HG02981 (cell line): Measurements from ENCODE around the gene CD86.

Experiments
- ATAC-seq: cut with Tn5 transposase; IDR thresholded peaks from one replicate; pipeline ENCODE4 v1.9.1; 2021; ENCODE audit warnings: mild to moderate bottlenecking, moderate library complexity; ENCODE audit not compliant: unreplicated experiment

Gene CD86

DNA sequence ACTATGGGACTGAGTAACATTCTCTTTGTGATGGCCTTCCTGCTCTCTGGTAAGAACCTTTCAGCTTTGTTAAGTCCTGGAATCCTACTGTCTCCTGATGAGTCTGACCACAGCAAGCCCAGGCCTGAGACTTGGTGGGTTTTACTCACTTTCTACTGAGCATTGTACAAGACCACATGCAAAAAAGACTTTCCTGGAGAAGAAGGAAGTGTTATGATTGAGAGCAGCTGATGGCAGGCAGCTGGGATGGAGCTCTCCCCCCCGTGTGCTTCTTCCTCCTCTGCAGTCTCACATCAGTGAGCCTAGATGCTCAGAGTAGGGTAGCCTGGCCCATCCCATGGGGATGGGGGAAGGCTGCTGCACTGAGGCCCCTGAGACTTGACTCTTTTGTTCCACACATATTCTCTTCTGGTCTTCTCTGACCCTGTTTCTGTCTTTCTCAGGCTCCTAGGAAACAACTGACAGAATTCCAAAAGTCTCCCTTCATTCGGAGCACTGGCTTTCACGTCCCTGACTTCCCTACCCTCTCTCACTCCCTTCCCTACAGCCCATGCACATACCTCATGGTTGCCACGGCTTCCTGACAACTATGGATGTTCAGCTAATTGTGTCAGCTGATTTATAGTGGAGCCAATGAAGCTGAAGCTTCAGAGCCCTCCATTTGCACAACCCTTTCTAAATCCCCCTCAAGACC, 36.6 kb downstream of the CD86 start:
- ATAC-seq: peak; percentile 43

DNA sequence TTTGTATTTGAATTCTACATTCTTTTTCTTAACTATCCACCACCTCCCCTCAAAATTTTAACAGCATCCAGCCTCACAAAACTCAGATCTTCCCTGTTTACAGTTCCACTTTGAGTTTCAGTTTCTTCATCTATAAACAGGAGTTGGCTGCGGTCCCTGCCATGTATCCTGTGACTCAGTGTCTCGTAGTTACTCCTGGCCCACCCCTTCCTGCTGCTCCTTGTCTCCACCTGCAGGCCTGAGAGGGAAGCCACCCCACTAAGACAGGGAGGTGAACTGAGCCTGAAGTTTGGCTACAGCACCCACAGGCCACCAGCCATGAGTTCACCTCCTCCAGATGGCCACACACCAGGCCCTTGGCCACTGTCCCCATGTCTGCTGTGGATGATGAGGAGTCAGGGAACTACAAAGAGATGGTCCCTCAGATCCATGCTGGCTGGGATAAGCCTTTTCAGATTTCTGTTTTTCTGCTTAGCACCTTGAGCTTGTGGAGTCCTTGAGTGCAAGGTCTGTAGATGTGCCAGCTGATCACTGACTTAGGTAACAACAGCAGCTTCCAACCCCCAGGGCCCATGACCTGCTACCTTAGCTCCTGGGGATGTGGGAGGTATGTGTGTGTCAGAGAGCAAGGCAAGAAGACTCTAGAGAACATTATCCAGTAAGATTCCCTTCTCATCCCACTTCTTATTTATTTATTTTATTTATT, 37.5 kb downstream of the CD86 start:
- no peak for ATAC-seq

DNA sequence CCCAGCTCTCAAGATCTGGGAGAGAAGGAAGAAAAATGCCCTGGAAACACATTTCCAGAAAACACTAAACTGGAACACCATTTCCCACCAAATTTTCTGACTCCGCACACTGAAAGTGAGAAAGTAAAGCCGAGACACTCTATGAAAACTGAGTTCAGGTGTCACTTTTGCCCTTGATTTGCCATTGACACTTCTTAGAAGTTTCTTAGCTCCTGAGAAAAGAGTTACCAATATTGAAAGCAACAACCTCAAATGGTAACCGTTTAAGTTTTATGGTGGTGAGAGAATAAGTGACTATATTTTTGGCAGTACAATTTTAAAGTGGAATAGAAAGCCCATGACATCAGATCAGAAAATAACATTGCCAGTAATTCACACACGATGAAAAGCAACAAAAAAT, 39.0 kb downstream of the CD86 start:
- ATAC-seq: no peak

DNA sequence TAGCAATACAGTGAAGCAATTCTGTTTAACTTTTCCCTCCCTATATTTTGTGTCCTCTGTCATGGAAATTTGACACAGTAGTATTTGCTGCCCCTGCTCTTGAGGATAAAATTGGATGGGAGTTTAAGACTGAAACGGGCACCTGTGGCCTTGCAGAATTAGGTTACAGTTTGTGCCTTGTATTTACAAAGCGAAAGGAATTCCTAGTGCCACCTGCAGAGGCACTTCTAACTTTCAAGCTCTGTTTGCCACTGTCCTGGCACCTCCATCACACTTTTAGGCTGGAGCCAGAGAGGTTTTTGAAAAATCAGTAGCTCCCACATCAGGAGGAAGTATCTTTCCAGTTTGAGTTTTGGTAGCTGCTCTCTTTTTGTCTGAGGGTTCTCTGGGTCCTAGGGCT, 39.5 kb downstream of the CD86 start:
- ATAC-seq: no peak

DNA sequence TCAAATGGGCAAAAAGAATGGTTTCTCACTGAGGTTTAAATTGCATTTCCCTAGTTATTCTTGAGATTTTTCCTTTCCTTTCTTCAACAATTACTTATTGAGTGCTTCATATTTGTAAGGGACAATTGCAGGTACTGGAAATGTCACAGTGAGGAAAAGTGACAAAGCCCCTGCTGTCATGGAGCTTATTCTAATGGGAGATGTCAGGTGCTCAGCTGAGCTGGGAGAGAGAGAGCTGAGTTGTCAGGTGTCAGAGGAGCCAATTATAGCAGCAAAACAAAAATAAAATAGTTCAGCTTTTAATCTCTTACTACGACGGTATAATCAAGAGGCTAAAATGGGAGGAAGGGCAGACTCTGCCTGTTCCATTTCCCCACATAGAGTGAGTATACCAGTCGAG, 42.0 kb downstream of the CD86 start:
- ATAC-seq: no peak

DNA sequence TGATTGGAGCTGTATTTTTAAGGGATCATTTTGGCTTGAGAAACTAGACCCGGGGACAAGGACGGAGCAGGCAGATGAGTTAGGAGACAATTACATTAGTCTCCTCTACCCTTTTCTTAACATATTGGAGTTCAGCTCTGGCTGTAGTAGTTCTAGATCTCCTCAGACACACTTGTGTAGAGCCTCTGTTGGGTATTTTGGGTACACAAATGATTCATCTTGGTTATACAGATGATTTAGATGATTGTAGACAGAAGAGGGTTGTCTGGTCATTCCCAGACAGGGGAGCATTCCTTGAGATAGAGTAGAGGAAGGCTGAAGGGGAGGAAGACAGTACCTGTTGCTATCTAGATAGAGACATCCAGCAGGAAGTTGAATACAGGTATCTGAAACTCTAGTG, 43.4 kb downstream of the CD86 start:
- no peak for ATAC-seq

DNA sequence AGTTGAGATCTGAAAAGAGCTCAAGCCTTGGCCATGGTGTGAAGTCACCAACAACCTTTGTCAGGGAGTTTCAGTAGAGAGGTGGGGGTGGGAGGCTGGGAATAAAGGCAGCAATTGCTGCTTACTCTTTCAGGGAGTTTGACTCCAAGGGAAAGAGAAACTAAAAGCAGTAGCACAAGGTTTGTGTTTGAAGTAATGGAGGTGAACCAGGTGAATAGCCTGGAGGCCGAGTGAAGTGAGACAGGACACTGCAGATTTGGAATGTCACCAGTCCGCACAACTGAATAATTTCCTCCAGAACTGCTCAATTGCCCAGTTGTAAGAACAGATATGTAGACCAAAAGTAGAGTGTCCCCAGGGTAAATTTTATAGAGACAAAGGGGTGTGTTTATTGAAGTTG, 44.1 kb downstream of the CD86 start:
- ATAC-seq: no peak

DNA sequence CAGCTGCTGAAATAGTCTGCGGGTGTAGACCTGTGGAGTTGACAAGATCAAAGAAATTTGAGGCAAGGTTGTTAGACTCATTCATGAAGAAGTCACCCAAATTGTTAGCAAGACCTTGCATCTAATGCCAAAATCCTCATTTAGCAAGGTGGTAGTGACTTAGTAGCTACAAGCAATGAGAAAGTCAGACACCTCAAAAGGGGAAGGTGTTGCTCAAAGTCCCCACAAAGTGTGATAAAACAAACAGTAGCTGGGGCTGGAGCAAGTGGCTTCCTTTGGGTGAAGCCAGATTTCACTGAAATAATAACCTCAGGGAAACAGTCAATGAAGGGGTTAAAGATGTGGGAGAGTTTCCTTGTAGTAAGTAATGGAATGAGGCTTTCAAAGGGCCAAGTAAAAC, 44.9 kb downstream of the CD86 start:
- no peak for ATAC-seq

DNA sequence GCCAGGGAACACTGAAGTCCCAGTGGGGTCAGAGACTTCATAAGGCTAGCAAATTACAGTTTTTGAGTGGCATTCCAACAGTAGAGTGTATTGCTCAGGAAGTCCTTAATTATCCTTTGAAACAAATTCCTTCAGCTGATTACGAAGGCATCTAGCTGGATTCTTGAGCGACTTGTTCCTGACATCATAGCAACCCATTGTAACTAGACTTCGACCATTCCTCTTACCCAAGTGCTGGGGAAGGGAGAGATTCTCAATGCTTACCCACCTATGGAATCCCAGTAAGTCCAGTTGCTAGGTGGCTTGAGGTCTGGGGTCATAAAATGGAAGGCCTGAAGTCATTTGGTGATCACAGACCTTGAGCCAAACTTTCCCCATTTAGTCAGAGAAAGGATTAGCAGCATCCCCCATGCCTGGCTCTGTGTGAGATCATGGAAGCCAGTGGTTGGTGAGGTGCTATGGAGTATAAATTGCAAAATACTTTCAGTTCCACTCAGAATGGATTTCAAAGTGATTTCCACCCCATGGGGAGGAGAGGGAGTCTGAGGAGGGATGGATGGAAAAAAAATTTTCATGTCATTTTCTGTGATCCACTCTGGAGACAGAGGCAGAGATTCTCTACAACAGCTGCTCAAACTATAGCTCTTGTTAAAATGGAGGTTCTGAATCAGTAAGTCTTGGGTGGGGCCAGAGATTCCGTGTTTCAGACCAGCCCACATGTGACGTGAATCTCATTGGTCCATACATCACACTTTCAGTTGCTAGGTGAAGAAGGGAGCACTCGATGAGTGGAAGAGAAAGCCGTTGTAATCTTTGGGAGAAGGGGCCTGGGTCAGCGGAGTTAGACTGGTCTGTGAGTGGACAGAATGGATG, 45.7 kb downstream of the CD86 start:
- peak; percentile 40 for ATAC-seq

DNA sequence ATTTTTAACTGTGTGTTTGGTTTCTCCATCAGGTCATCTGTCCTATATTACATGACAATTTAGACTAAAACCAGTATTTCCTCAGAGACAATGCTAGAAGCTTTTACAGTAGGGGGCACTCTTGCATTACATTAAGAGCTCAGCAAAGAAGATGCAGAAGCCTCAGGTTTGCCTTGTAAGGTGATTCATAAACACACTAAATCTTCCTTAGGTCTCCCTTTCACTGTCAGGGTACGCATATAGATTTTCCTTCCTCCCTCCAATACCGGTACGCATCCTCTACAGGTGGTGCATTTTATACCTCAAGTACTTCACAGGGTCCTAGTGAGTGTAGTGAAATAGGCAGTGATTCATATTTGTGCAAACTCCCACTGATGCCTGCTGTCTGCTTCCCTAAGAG, 46.5 kb downstream of the CD86 start:
- no peak for ATAC-seq

DNA sequence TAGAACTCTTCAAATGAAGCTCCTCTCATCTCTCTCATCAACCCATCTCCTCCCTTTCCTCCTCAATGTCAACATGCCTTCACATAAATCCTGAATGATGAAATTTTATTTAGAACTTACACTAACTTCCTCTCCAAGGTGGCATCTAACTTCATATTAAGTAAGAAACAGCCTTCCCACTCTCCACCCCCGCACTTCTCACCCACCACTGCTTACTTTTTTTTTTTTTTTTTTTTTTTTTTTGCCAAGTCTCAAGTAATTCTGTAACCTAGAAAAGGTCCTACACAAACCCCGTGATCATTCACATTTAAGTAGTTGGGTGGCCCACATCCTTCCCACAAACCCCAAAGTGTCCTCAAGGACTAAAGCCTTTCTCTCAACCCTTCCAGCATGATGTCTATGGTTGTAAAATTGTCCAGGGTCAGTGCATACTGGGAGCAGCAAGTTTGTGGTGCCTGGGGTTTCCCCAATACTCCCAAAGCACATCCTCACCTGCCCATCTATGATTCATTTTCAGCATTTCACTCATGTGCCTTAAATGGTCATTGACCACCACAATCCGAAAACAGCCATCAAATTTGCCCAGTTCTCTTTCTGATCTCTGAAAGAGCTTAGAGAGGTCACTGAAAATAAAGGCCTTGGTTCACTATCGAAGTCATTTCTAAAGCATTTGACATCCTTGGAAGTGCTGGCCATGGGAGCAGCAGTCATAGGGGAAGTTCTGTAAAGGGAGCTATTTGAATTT, 47.2 kb downstream of the CD86 start:
- peak; percentile 43 for ATAC-seq

DNA sequence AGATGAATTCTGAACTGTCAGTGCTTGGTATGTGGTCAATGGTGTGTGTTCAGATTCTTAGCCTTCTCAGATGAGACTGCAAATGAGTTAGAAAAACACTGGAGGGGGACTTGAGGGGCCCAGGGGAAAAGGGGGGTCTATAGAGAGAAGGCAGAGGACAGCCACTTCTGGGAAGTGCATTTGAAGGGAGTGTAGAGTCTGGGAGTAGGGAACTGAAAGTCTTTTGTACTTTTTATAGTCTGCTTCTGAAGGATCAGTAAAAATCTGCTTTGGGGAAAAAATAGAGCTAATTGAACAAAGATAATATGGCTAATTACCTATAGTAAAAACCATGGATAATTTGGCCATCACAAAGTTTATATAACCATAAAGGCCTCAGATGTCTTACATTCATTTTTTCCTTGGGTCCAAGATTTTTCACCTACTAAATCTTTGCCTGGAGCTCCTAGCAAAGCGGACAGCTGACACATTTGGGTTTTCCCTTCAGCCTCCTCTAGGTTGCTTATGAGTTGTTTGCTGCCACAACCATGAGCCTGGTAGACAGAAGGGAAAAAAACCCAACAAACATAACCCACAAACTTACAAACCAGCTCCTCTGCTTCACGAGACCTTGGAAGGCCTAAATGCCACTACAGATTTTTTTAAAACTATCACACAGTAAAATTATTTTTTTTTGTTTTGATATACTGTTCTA, 48.8 kb downstream of the CD86 start:
- no peak for ATAC-seq

DNA sequence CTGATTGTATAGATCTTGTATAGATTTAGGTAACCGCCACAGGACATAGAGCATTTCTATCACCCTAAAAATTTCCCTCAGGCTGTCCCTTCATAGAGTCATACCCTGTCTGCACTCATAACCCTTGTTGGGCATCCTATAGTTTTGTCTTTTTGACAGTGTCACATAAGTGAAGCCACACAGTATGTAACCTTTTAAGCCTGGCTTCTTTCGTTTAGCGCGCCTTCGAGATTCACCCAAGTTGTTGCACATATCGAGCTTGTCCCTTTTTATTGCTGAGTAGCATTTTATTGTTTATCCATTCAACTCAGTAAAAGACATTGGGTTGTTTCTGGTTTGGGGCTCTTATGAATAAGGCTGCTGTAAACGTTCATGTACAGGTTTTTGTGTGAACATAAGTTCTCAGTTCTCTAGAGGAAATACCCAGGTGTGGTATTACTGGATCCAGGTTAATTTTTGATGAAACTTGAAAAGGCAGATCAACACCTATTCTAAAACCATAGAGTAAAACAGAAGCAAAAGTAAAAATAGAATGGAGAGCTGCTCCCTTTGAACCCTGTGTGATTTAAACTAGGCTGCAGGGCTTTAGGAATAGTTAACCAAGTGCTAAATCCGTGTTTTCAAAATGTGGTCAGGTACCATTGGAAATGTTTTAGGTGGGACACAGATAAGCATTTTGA, 49.5 kb downstream of the CD86 start:
- peak; percentile 21 for ATAC-seq

DNA sequence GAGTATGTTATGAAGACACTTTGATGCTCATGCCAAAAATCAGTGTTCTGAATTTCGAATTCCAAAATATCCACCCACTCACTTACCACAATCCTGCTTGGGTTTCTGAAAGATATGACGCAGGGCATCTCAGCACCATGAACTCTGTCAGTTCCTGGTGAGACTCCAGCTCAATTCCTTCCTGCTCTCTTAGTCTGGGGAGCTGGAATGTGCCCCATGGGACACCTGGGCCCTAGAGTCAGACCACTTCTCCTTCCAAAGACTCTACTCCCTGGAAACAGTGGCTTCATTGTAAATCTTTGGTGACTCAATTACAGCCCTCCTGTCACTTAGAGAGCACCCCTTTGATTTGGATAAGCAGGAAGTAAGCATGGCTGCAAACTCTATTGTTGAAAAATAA, 50.5 kb downstream of the CD86 start:
- ATAC-seq: no peak

DNA sequence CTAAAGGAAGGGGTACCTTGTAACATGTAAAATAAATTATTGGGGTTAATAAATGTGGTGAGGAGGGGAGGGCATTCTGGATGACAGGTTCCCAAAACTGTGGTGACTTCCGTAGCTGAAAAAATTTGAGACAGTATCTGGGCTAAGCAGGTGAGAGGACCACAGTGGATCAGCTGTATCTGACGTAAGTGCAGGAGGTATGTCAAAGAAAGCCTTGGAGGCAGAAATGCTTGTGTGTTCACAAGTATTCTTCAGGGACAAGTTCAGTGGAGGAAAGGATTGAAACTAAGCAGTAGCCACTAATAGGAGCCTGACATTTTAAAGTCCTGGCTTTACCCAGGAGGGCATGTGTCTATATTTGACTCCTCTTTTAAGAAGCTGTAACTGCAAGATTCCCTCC, 52.0 kb downstream of the CD86 start:
- ATAC-seq: no peak

DNA sequence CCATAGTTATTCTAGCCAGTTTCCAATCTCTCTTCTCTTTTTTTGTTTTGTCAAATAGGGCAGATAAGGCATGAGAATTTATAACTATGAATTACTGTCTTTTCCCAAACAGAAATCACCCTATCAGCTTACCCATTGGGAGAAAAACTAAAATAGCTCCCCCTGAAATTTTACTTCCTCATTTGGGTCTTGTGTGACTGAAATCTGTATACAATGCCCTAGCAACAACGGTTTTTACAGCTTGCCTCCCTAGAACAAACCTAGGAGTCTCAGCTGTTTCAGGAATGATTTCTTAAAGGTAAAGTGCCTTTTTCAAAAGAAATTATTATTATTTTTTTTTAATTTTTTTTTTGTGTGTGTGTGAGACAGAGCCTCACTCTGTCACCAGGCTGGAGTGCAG, 56.8 kb downstream of the CD86 start:
- no peak for ATAC-seq

DNA sequence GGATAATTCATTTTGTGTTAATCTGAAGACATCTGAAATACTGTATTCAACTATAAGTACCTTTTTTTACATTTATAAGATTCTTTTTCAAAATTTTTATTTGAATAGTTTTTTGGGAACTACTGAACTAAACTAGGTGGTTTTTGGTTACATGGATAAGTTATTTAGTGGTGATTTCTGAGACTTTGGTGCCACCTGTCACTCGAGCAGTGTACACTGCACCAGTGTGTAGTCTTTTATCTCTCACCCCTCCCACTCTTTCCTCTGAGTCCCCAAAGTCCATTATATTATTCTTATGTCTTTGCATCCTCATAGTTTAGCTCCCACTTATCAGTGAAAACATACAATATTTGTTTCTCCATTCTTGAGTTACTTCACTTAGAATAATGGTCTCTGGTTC, 57.6 kb downstream of the CD86 start:
- ATAC-seq: no peak

DNA sequence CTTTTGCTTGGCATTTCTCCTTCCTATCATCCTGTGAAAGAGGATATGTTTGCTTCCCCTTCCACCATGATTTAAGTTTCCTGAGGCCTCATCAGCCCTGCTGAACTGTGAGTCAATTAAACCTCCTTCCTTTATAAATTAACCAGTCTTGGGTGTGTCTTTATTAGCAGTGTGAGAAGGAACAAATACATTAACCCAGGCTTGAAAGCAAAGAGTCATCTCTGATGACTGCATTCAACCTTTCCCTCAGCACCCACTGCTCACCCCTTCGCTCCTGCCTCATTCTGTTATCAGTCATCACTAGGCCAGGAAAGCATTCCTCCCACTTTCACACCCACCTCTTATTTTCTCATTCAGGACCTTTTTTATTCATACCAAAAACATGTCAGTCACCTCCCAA, 68.7 kb downstream of the CD86 start:
- no peak for ATAC-seq

DNA sequence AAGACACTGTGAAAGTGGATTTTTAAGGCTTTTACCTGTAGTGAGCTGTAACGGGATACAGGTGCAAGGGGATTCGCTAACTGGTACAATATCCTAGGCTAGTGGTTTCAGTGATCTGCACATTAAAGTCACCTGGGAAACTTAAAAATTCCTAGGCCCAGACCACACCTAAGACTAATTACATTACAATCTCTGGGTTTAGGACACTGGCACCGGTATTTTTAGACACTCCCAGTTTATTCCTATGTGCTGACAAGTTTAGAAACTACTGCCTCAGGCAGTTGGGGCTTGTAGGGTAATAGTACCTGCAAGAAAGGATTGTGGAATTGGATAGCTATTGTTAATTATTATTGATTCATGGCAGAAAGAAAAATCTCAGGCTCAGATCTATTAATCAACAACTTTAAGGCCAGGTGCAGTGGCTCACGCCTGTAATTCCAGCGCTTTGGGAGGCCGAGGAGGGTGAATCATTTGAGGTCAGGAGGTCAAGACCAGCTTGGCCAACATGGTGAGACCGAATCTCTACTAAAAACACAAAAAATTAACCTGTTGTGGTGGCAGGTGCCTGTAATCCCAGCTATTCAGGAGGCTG, 77.9 kb downstream of the CD86 start:
- no peak for ATAC-seq

DNA sequence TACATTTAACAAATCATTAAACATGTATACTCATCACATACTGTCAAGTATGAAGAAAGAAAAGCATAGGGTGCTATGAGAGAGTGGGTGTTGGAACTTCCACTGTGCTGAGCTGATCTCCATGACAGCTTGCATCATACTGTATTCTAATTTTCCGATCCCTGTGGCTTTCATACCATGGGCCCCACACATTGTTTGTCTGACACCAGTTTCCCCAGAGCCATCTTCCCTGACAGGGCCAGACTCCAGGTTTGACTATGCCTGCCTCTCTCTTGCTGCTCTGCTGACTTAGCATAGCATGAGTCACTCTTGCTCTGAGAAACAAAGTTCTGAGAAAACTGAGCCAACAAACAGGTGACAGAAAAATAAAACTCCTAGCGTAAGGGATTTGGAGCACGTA, 91.3 kb downstream of the CD86 start:
- ATAC-seq: peak; percentile 64
